ENCODE results near the gene VPS16.

GRCh38 chr20:2806351-2806701 lies 34.2 kb upstream of the VPS16 start:
- TF ChIP-seq CTCF (IDR thresholded peaks at IDR 0.05) (no peak), ATF2 (CRISPR knock-in tag; IDR thresholded peaks at IDR 0.05; ENCODE audit: borderline replicate concordance, low read depth) (no peak), PRDM15 (CRISPR knock-in tag; IDR thresholded peaks at IDR 0.05) (no peak)
- TF ChIP-seq, protein P1, sequence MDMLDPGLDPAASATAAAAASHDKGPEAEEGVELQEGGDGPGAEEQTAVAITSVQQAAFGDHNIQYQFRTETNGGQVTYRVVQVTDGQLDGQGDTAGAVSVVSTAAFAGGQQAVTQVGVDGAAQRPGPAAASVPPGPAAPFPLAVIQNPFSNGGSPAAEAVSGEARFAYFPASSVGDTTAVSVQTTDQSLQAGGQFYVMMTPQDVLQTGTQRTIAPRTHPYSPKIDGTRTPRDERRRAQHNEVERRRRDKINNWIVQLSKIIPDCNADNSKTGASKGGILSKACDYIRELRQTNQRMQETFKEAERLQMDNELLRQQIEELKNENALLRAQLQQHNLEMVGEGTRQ (CRISPR knock-in tag; IDR thresholded peaks at IDR 0.05), result no peak
